IMR-90 (cell line): ENCODE data around the gene EFEMP2. TPM values are rescaled to one million over a fixed set of nuclear protein-coding genes. Genes with fewer than 3 reads are reported as not detected.

Experiments used
- ATAC-seq: fragments of 200-7000 bp; cut with Tn5 transposase; 2 replicates; pipeline ENCODE4 v1.9.1; 2020; ENCODE audit warnings: low read depth, mild to moderate bottlenecking, moderate library complexity
- BruUV-seq: library from RNA; stranded (reverse); fragments of 400-500 nt; replicated peaks from 2 replicates; lab custom pipeline; 2021; lab: Mats Ljungman, UMichigan
- CTCF ChIA-PET: fragments of 300-600 bp; formaldehyde crosslinking; extraction: SDS; loops from one replicate; lab custom pipeline; 2021; ENCODE audit warnings: antibody characterized with exemption; lab: Yijun Ruan, JAX
- POLR2A ChIA-PET: fragments of 300-600 bp; sonication (Branson Sonifier 250); formaldehyde crosslinking; loops from one replicate; lab custom pipeline; 2022; ENCODE audit warnings: antibody characterized with exemption; ENCODE audit not compliant: unreplicated experiment; lab: Charles Lee
- DNase-seq: peaks from one replicate; pipeline ENCODE4 v3.0.0; 2013
- H2AFZ ChIP-seq: replicated peaks from 2 replicates; pipeline ENCODE3; 2013; ENCODE audit warnings: low read length, mild to moderate bottlenecking; ENCODE audit not compliant: poor library complexity
- H2AK5ac ChIP-seq: 2 replicates; pipeline ENCODE4 v1.6.1; 2013; ENCODE audit warnings: low read depth, low read length, inconsistent platforms
- H2AK9ac ChIP-seq: replicated peaks from 2 replicates; pipeline ENCODE3; 2013; ENCODE audit warnings: mild to moderate bottlenecking, low read depth, low read length, moderate library complexity; ENCODE audit not compliant: poor library complexity
- H2BK120ac ChIP-seq: 2 replicates; pipeline ENCODE4 v1.6.1; 2013; ENCODE audit warnings: low read depth, low read length, inconsistent platforms
- H2BK15ac ChIP-seq: 3 replicates; pipeline ENCODE4 v1.6.1; 2013; ENCODE audit warnings: low read depth, low read length, inconsistent platforms
- H2BK20ac ChIP-seq: 2 replicates; pipeline ENCODE4 v1.6.1; 2013; ENCODE audit warnings: low read depth, mild to moderate bottlenecking, inconsistent platforms, low read length, moderate library complexity
- H2BK5ac ChIP-seq: 2 replicates; pipeline ENCODE4 v1.6.1; 2013; ENCODE audit warnings: mild to moderate bottlenecking, low read depth, low read length, inconsistent platforms; ENCODE audit not compliant: poor library complexity, severe bottlenecking
- H3K14ac ChIP-seq: replicated peaks from 2 replicates; pipeline ENCODE4 v1.6.1; 2013; ENCODE audit warnings: low read depth, low read length, inconsistent platforms
- H3K18ac ChIP-seq: 2 replicates; pipeline ENCODE4 v1.6.1; 2013; ENCODE audit warnings: low read depth, low read length, control low read depth
- H3K23ac ChIP-seq: 2 replicates; pipeline ENCODE4 v1.6.1; 2013; ENCODE audit warnings: low read depth, low read length, inconsistent platforms
- H3K27ac ChIP-seq: 2 replicates; pipeline ENCODE4 v1.5.1; 2013; ENCODE audit warnings: mild to moderate bottlenecking, control low read depth, low read length; ENCODE audit not compliant: insufficient read depth
- H3K27me3 ChIP-seq: 2 replicates; pipeline ENCODE4 v1.6.1; 2013; ENCODE audit warnings: low read length; ENCODE audit not compliant: control insufficient read depth, insufficient read depth
- H3K36me3 ChIP-seq: 2 replicates; pipeline ENCODE4 v1.6.1; 2013; ENCODE audit warnings: low read length, mixed read lengths; ENCODE audit not compliant: control insufficient read depth, insufficient read depth
- H3K4ac ChIP-seq: 2 replicates; pipeline ENCODE4 v1.6.1; 2013; ENCODE audit warnings: low read depth, low read length, inconsistent platforms
- H3K4me1 ChIP-seq: 2 replicates; pipeline ENCODE4 v1.6.1; 2013; ENCODE audit warnings: low read length, mixed read lengths; ENCODE audit not compliant: control insufficient read depth, insufficient read depth
- H3K4me2 ChIP-seq: 2 replicates; pipeline ENCODE4 v1.6.1; 2013; ENCODE audit warnings: low read depth, mild to moderate bottlenecking, control low read depth, low read length, moderate library complexity
- H3K4me3 ChIP-seq: 2 replicates; pipeline ENCODE4 v1.5.1; 2013; ENCODE audit warnings: low read depth, mild to moderate bottlenecking, control low read depth, low read length, moderate library complexity; ENCODE audit not compliant: insufficient read depth
- H3K56ac ChIP-seq: 2 replicates; pipeline ENCODE4 v1.6.1; 2013; ENCODE audit warnings: low read length, inconsistent platforms; ENCODE audit not compliant: insufficient read depth; ENCODE audit errors: extremely low read depth
- H3K79me1 ChIP-seq, 2 experiments: 2 replicates each; pipeline ENCODE4 v1.6.1; 2013; ENCODE audit warnings: low read length in 2 of 2, inconsistent platforms in 1 of 2, low read depth in 1 of 2
- H3K9ac ChIP-seq: 2 replicates; pipeline ENCODE4 v1.6.1; 2013; ENCODE audit warnings: low read depth, low read length, control low read depth
- H3K9me1 ChIP-seq: 2 replicates; pipeline ENCODE4 v1.6.1; 2013; ENCODE audit warnings: low read length, inconsistent platforms; ENCODE audit not compliant: insufficient read depth
- H3K9me3 ChIP-seq: 2 replicates; pipeline ENCODE4 v1.6.1; 2013; ENCODE audit warnings: low read length; ENCODE audit not compliant: control insufficient read depth, insufficient read depth
- H4K20me1 ChIP-seq: 2 replicates; pipeline ENCODE4 v1.6.1; 2013; ENCODE audit warnings: low read length, inconsistent platforms; ENCODE audit not compliant: insufficient read depth
- H4K5ac ChIP-seq: 2 replicates; pipeline ENCODE4 v1.6.1; 2013; ENCODE audit warnings: mild to moderate bottlenecking, low read depth, low read length, control low read depth
- H4K8ac ChIP-seq, 2 experiments: 2 replicates each; pipeline ENCODE4 v1.6.1; 2013; ENCODE audit warnings: low read depth in 2 of 2, low read length in 2 of 2, control low read depth in 1 of 2, inconsistent platforms in 1 of 2
- H4K91ac ChIP-seq: 2 replicates; pipeline ENCODE4 v1.6.1; 2013; ENCODE audit warnings: low read depth, low read length, inconsistent platforms; ENCODE audit not compliant: insufficient read depth
- CEBPB ChIP-seq: IDR thresholded peaks from 2 replicates; pipeline ENCODE4 v1.6.1; 2012; ENCODE audit warnings: low read depth, low read length, improper control_type of control experiment
- MXI1 ChIP-seq: IDR thresholded peaks from 2 replicates; pipeline ENCODE4 v1.6.1; 2012; ENCODE audit warnings: low read depth, mild to moderate bottlenecking, low read length, moderate library complexity, borderline replicate concordance
- RFX5 ChIP-seq: IDR thresholded peaks from 2 replicates; pipeline ENCODE4 v1.8.0; 2012; ENCODE audit warnings: low read depth, mild to moderate bottlenecking, low read length, moderate library complexity
- SMC3 ChIP-seq: fragments of 150-350 bp; IDR thresholded peaks from 2 replicates; pipeline ENCODE4 v1.6.1; 2016; ENCODE audit warnings: low read depth, mild to moderate bottlenecking, antibody characterized with exemption, low read length, moderate library complexity
- WGBS, 2 experiments: methylation state at CpG; one replicate each; pipeline versions ENCODE4 v1.1.5 to v1.1.7; 2013; ENCODE audit warnings: missing lambda C conversion rate in 2 of 2; ENCODE audit not compliant: insufficient read length in 1 of 2; ENCODE audit errors: extremely low coverage in 2 of 2; 5-methylcytosine and 5-hydroxymethylcytosine counted together
- dilution Hi-C: fragments of 300-500 bp; cut with HindIII; formaldehyde crosslinking; loops from one replicate; pipeline ENCODE4 v1.14.3; 2018; ENCODE audit warnings: low sequenced_read_pairs; ENCODE audit not compliant: unreplicated experiment
- in situ Hi-C: fragments of 300-500 bp; cut with MboI; formaldehyde crosslinking; loops from 3 replicates; pipeline ENCODE4 v1.14.3; 2019; ENCODE audit warnings: low sequenced_read_pairs, inconsistent platforms, mixed read lengths
- intact Hi-C: fragments of 100-400 bp; cut with micrococcal nuclease; formaldehyde crosslinking; loops from 2 replicates; pipeline ENCODE4 v1.10.0; 2022
- polyA plus RNA-seq, 3 experiments: library from polyadenylated mRNA; depleted of rRNA; stranded (reverse); fragments of >200 nt; gene quantifications; 2 replicates each; pipeline ENCODE4 v1.2.3, GENCODE V29; 2012; ENCODE audit warnings: low replicate concordance in 1 of 3
- total RNA-seq: library from RNA; depleted of rRNA; stranded (reverse); fragments of >200 nt; gene quantifications from 2 replicates; pipeline ENCODE4 v1.2.3, GENCODE V29; 2012; rRNA removed

The EFEMP2 gene
- total and polyA plus RNA-seq, 2 of the 4 experiments (the other 2 are of a cell fraction), result 62.7 to 431 TPM

GRCh38 chr11:65816696-65817095, 55.9 kb downstream of the EFEMP2 start:
- Histone ChIP-seq H2AK9ac (no peak overlapping the region), H2AFZ (no peak overlapping the region), H3K27me3 (peaks cover 14% of the 10 kb centered on the region), H2BK15ac (no peak overlapping the region), H4K5ac (no peak overlapping the region), H4K20me1 (no peaks in the 10 kb centered on the region), H3K27ac (no peak overlapping the region), H3K4me3 (no peak overlapping the region), H2BK20ac (no peak overlapping the region), H4K8ac (no peak overlapping the region), H2AK5ac (no peak overlapping the region), H3K9me1 (no peaks in the 10 kb centered on the region), H3K9ac (no peak overlapping the region), H3K36me3 (no peaks in the 10 kb centered on the region), H3K18ac (no peak overlapping the region), H3K4me1 (no peaks in the 10 kb centered on the region), H3K23ac (no peak overlapping the region), H4K91ac (no peak overlapping the region), H2BK120ac (no peak overlapping the region), H3K9me3 (no peaks in the 10 kb centered on the region), H3K4me2 (no peak overlapping the region), H3K79me1 (no peaks in the 10 kb centered on the region; a peak in 1 of 4 replicates), H3K56ac (no peak overlapping the region), H3K4ac (no peak overlapping the region), H2BK5ac (no peak overlapping the region), H3K14ac (no peak overlapping the region)
- no peak for TF ChIP-seq SMC3
- TF ChIP-seq CEBPB, result no peak
- TF ChIP-seq RFX5, result no peak
- TF ChIP-seq MXI1, result no peak
- ChIA-PET POLR2A (no interaction called here), CTCF (interaction anchor here (0.6 to 3.0 kb wide), 4 partner anchors 29 to 105 kb away, joined by 3 to 23 read pairs (median 8); partner anchors contain the start of gene KAT5)
- dilution Hi-C loops (no loop called here), intact Hi-C loops (loop anchor here (1.0 to 5.0 kb wide), 2 partner anchors 49 to 110 kb away; no protein-coding TSS in a partner anchor), in situ Hi-C loops (loop anchor here (5.0 kb wide), 1 partner anchor 104 kb away; the partner anchor contains the start of gene KAT5)
- no peak for ATAC-seq
- DNase-seq, result no peak
- no TSS peak for BruUV-seq
- no CpG with 5 or more reads among the region's 3 CpGs for WGBS, 2 experiments

Other genes with a start within 250 kb of the EFEMP2 start
- gene SIPA1, start 234.7 kb downstream of the EFEMP2 start, total RNA-seq, result 10.6 and 11.4 TPM in 2 replicates
- gene SIPA1, start 234.7 kb downstream of the EFEMP2 start, polyA plus RNA-seq (2012; rRNA removed), result 39.7 and 44.3 TPM in 2 replicates
- 8.6 and 8.9 TPM in 2 replicates for gene RELA, start 209.9 kb downstream of the EFEMP2 start, total RNA-seq
- gene RELA, start 209.9 kb downstream of the EFEMP2 start, polyA plus RNA-seq (2012; rRNA removed), result 51.0 and 53.0 TPM in 2 replicates
- 28.6 and 33.3 TPM in 2 replicates for gene KAT5, start 160.5 kb downstream of the EFEMP2 start, total RNA-seq
- gene KAT5, start 160.5 kb downstream of the EFEMP2 start, polyA plus RNA-seq (2012; rRNA removed), result 34.2 and 41.1 TPM in 2 replicates
- 40.0 and 69.4 TPM in 2 replicates for gene RNASEH2C, start 152.0 kb downstream of the EFEMP2 start, total RNA-seq
- 34.8 and 46.3 TPM in 2 replicates for gene RNASEH2C, start 152.0 kb downstream of the EFEMP2 start, polyA plus RNA-seq (2012; rRNA removed)
- 2.2 and 2.5 TPM in 2 replicates for gene AP5B1, start 91.8 kb downstream of the EFEMP2 start, total RNA-seq
- 5.0 and 6.0 TPM in 2 replicates for gene AP5B1, start 91.8 kb downstream of the EFEMP2 start, polyA plus RNA-seq (2012; rRNA removed)
- gene OVOL1, start 85.7 kb downstream of the EFEMP2 start, total RNA-seq, result not detected in 2 replicates
- not detected in 2 replicates for gene OVOL1, start 85.7 kb downstream of the EFEMP2 start, polyA plus RNA-seq (2012; rRNA removed)
- 0.36 TPM in 1 of 2 replicates, not detected in the other for gene SNX32, start 38.8 kb downstream of the EFEMP2 start, total RNA-seq
- gene SNX32, start 38.8 kb downstream of the EFEMP2 start, polyA plus RNA-seq (2012; rRNA removed), result 0.69 and 0.79 TPM in 2 replicates
- 919 and 960 TPM in 2 replicates for gene CFL1, start 14.6 kb downstream of the EFEMP2 start, total RNA-seq
- gene CFL1, start 14.6 kb downstream of the EFEMP2 start, polyA plus RNA-seq (2012; rRNA removed), result 2,231 and 2,466 TPM in 2 replicates
- 22.5 and 23.7 TPM in 2 replicates for gene MUS81, start 12.4 kb downstream of the EFEMP2 start, total RNA-seq
- gene MUS81, start 12.4 kb downstream of the EFEMP2 start, polyA plus RNA-seq (2012; rRNA removed), result 47.9 and 57.0 TPM in 2 replicates
- gene CTSW, start 7.0 kb upstream of the EFEMP2 start, total RNA-seq, result 0.18 TPM in 1 of 2 replicates, not detected in the other
- 0.07 and 0.23 TPM in 2 replicates for gene CTSW, start 7.0 kb upstream of the EFEMP2 start, polyA plus RNA-seq (2012; rRNA removed)
- 119 and 182 TPM in 2 replicates for gene FIBP, start 15.7 kb upstream of the EFEMP2 start, total RNA-seq
- 141 and 163 TPM in 2 replicates for gene FIBP, start 15.7 kb upstream of the EFEMP2 start, polyA plus RNA-seq (2012; rRNA removed)
- gene CCDC85B, start 17.9 kb upstream of the EFEMP2 start, total RNA-seq, result 17.6 and 21.9 TPM in 2 replicates
- gene CCDC85B, start 17.9 kb upstream of the EFEMP2 start, polyA plus RNA-seq (2012; rRNA removed), result 35.4 and 62.1 TPM in 2 replicates
- 17.2 and 26.1 TPM in 2 replicates for gene FOSL1, start 27.6 kb upstream of the EFEMP2 start, total RNA-seq
- gene FOSL1, start 27.6 kb upstream of the EFEMP2 start, polyA plus RNA-seq (2012; rRNA removed), result 97.4 and 107 TPM in 2 replicates
- gene C11orf68, start 46.3 kb upstream of the EFEMP2 start, total RNA-seq, result 19.4 and 20.3 TPM in 2 replicates
- 96.1 and 104 TPM in 2 replicates for gene C11orf68, start 46.3 kb upstream of the EFEMP2 start, polyA plus RNA-seq (2012; rRNA removed)
- gene DRAP1, start 46.6 kb upstream of the EFEMP2 start, total RNA-seq, result 237 and 339 TPM in 2 replicates
- 344 and 428 TPM in 2 replicates for gene DRAP1, start 46.6 kb upstream of the EFEMP2 start, polyA plus RNA-seq (2012; rRNA removed)
- under 0.01 TPM in 1 of 2 replicates, not detected in the other for gene TSGA10IP, start 72.7 kb upstream of the EFEMP2 start, total RNA-seq
- gene TSGA10IP, start 72.7 kb upstream of the EFEMP2 start, polyA plus RNA-seq (2012; rRNA removed), result 0.19 and 0.21 TPM in 2 replicates
- 25.5 and 32.5 TPM in 2 replicates for gene SART1, start 88.9 kb upstream of the EFEMP2 start, total RNA-seq
- 42.2 and 43.5 TPM in 2 replicates for gene SART1, start 88.9 kb upstream of the EFEMP2 start, polyA plus RNA-seq (2012; rRNA removed)
- gene EIF1AD, start 129.4 kb upstream of the EFEMP2 start, total RNA-seq, result 43.0 and 62.6 TPM in 2 replicates
- gene EIF1AD, start 129.4 kb upstream of the EFEMP2 start, polyA plus RNA-seq (2012; rRNA removed), result 30.0 and 32.5 TPM in 2 replicates
- 35.0 and 36.6 TPM in 2 replicates for gene BANF1, start 129.7 kb upstream of the EFEMP2 start, total RNA-seq
- gene BANF1, start 129.7 kb upstream of the EFEMP2 start, polyA plus RNA-seq (2012; rRNA removed), result 242 and 249 TPM in 2 replicates
- gene CST6, start 139.2 kb upstream of the EFEMP2 start, total RNA-seq, result 0.28 and 0.54 TPM in 2 replicates
- gene CST6, start 139.2 kb upstream of the EFEMP2 start, polyA plus RNA-seq (2012; rRNA removed), result 3.0 and 4.9 TPM in 2 replicates
- 0.18 and 0.28 TPM in 2 replicates for gene CATSPER1, start 153.7 kb upstream of the EFEMP2 start, total RNA-seq
- 0.91 and 1.0 TPM in 2 replicates for gene CATSPER1, start 153.7 kb upstream of the EFEMP2 start, polyA plus RNA-seq (2012; rRNA removed)
- not detected in 2 replicates for gene GAL3ST3, start 176.4 kb upstream of the EFEMP2 start, total RNA-seq
- gene GAL3ST3, start 176.4 kb upstream of the EFEMP2 start, polyA plus RNA-seq (2012; rRNA removed), result 0.19 TPM in 2 replicates
- gene SF3B2, start 179.6 kb upstream of the EFEMP2 start, total RNA-seq, result 120 and 164 TPM in 2 replicates
- 110 and 122 TPM in 2 replicates for gene SF3B2, start 179.6 kb upstream of the EFEMP2 start, polyA plus RNA-seq (2012; rRNA removed)
- gene PACS1, start 197.5 kb upstream of the EFEMP2 start, total RNA-seq, result 7.3 and 8.6 TPM in 2 replicates
- 29.0 and 32.0 TPM in 2 replicates for gene PACS1, start 197.5 kb upstream of the EFEMP2 start, polyA plus RNA-seq (2012; rRNA removed)